ENCODE measurements around the gene MBNL2.

The MBNL2 gene

GRCh38 chr13:97219226-97219625 lies 2.9 kb upstream of the MBNL2 start:
- Histone ChIP-seq H3K4me1 (ENCODE audit: insufficient read depth, low read length) (peaks cover 17% of the 10 kb centered on the region), H3K4me3 (ENCODE audit: low read length) (no peak overlapping the region), H2AFZ (ENCODE audit: low read depth, low read length) (no peak overlapping the region), H3K9me3 (ENCODE audit: low read length) (no peaks in the 10 kb centered on the region), H3K27me3 (ENCODE audit: insufficient read depth, low read length) (no peaks in the 10 kb centered on the region), H3K36me3 (ENCODE audit: insufficient read depth, low read length) (no peaks in the 10 kb centered on the region)

DNA sequence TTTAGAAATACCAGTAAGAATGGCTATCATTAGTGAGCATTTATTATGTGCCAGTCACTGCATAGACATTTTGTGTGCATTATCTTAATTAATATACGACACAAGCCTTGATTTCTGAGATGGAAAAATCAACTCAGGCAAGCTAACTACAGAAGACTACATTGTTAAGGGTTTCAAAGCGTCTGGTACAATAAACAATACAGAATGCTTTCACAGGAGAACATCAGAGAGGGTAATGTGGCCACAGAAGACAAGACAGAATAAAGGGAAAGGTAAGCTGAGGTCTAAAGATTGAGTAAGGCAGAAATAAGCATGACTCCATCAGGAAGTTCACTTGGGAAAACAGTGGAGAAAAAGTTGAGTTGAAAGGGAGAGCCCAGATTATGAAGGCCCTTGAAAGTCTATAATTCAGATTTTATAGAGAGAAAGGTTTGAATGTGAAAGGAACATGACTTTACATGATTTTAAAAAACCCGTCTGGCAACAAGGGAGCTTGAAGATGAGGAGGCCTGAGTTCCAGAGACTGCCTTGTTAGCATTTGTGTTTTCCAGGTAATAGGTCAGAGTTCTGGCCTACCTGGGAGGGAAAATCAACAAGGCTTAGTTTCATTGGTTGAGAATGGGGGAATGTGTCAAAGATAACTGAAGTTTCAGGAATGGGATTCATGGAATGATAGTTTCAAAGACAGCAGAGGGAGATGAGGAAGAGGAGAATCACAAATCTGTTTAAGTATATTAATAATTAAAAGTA lies 1.8 kb upstream of the MBNL2 start:
- Histone ChIP-seq H3K4me1 (ENCODE audit: insufficient read depth, low read length) (peaks cover 28% of the 10 kb centered on the region), H3K27me3 (ENCODE audit: insufficient read depth, low read length) (no peaks in the 10 kb centered on the region), H3K4me3 (ENCODE audit: low read length) (no peak overlapping the region), H3K9me3 (ENCODE audit: low read length) (no peaks in the 10 kb centered on the region), H3K36me3 (ENCODE audit: insufficient read depth, low read length) (no peaks in the 10 kb centered on the region), H2AFZ (ENCODE audit: low read depth, low read length) (no peak overlapping the region)

DNA sequence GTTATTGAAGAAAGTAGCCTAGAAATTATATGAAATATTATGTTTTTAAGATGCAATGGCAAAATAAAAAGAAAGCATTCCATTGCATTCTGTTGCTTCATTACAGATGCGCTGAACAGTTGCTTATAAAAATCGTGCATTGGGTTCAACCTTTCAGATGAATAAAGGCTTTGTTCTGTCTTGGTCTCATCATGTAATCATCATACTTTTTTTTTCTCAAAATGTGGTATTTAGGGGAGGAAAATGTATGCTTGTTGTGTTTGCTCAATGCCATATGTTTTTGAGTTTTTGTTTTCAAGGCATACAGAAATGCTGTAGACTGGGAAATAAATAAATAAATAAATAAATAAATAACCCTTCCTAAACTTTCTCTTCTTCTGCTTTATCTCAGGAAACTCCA lies 1.1 kb upstream of the MBNL2 start:
- peaks cover 33% of the 10 kb centered on the region for H3K4me1 ChIP-seq (ENCODE audit: insufficient read depth, low read length)
- no peak overlapping the region for H3K4me3 ChIP-seq (ENCODE audit: low read length)
- H3K36me3 ChIP-seq (ENCODE audit: insufficient read depth, low read length), result no peaks in the 10 kb centered on the region
- H3K27me3 ChIP-seq (ENCODE audit: insufficient read depth, low read length), result no peaks in the 10 kb centered on the region
- H2AFZ ChIP-seq (ENCODE audit: low read depth, low read length), result no peak overlapping the region
- H3K9me3 ChIP-seq (ENCODE audit: low read length), result no peaks in the 10 kb centered on the region

GRCh38 chr13:97221466-97221865 lies 667 bp upstream of the MBNL2 start:
- Histone ChIP-seq H2AFZ (ENCODE audit: low read depth, low read length) (peak overlapping the region; percentile 87), H3K4me3 (ENCODE audit: low read length) (peak overlapping the region; percentile 81), H3K4me1 (ENCODE audit: insufficient read depth, low read length) (peaks cover 36% of the 10 kb centered on the region), H3K27me3 (ENCODE audit: insufficient read depth, low read length) (no peaks in the 10 kb centered on the region), H3K36me3 (ENCODE audit: insufficient read depth, low read length) (no peaks in the 10 kb centered on the region), H3K9me3 (ENCODE audit: low read length) (no peaks in the 10 kb centered on the region)

- Histone ChIP-seq H3K4me3 (ENCODE audit: low read length) (peak overlapping the region; percentile 81), H3K9me3 (ENCODE audit: low read length) (no peaks in the 10 kb centered on the region), H2AFZ (ENCODE audit: low read depth, low read length) (peak overlapping the region; percentile 30), H3K27me3 (ENCODE audit: insufficient read depth, low read length) (no peaks in the 10 kb centered on the region), H3K4me1 (ENCODE audit: insufficient read depth, low read length) (peaks cover 45% of the 10 kb centered on the region), H3K36me3 (ENCODE audit: insufficient read depth, low read length) (no peaks in the 10 kb centered on the region)
Measured at GRCh38 chr13:97223037-97223710, 1.0 kb downstream of the MBNL2 start.

DNA sequence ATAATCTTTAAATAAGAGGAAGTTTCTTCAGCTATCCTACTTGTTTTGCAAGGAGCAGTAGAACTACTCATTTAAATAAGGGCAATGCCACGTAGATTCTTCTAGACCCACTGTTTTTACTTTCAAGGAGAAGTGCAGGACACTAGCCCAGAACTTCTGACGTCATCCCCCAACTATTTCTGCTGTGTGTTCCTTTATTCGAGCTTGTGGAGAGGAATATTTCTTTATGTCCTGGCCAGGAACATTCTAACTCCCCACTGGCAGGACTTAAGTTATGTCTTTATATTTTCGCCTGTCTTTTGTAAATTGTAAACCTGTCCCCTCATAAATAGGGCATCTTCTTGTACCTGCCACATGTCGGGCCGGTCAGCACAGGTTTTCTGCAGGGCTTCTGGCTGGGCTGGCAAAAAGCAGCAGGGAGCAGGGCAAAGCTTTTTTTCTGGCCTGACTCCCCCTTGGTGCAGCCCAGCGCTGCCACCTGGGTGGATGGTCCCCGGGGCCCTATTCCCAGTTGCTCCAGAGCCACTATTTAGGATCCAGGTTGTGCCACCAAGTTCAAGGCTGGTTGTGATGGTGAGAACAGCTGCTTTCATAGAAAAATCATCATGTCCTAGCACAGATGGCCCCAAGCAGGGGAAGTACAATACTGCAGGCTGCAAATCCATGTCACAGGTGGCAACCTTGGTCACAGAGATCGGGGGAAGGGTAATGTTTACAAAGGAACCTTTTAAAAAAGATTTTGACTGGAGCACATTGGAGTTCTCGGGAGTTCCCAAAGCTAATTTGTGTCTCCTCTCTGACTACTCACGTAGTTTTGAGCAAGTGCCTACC lies 1.8 kb downstream of the MBNL2 start:
- Histone ChIP-seq H3K36me3 (ENCODE audit: insufficient read depth, low read length) (no peaks in the 10 kb centered on the region), H2AFZ (ENCODE audit: low read depth, low read length) (peak overlapping the region; percentile 30), H3K27me3 (ENCODE audit: insufficient read depth, low read length) (no peaks in the 10 kb centered on the region), H3K4me3 (ENCODE audit: low read length) (peak overlapping the region; percentile 81), H3K9me3 (ENCODE audit: low read length) (no peaks in the 10 kb centered on the region), H3K4me1 (ENCODE audit: insufficient read depth, low read length) (peaks cover 45% of the 10 kb centered on the region)

DNA sequence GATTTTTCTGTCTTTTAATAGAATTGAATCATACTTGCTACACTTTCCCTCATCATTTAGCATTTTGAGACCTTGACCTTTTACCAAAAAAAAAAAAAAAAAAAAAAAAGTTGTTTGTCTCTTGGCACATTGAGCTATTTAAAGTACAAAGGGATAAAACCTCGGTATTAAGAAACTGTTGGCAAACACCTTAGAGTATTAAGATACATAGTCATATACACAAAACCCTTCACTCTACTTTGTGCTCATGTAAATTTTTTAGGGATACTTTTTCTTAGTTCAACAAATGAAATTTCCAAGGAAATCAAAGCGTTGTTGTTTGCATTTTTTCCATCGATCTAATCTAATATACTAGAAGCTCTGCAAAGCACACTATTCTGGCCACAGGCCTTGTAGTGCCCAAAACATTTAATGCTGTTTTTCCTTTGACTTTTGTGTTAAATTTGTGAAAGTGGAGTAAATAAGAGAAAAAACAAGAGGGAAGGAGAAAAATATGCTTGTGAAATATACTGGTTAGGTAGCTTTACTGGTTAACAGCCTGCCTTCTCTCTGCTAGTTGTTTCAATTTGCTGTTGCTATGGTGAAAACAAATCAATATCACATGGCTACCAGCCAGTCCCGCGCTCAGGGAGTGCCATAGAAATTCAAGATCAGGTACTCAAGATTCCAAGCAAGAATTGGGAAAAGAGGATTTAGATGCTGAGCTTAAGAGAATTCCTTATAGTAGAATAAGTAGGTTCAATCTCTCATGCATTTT lies 2.6 kb downstream of the MBNL2 start:
- no peaks in the 10 kb centered on the region for H3K9me3 ChIP-seq (ENCODE audit: low read length)
- peak overlapping the region; percentile 81 for H3K4me3 ChIP-seq (ENCODE audit: low read length)
- no peaks in the 10 kb centered on the region for H3K27me3 ChIP-seq (ENCODE audit: insufficient read depth, low read length)
- H3K4me1 ChIP-seq (ENCODE audit: insufficient read depth, low read length), result peaks cover 45% of the 10 kb centered on the region
- no peaks in the 10 kb centered on the region for H3K36me3 ChIP-seq (ENCODE audit: insufficient read depth, low read length)
- no peak overlapping the region for H2AFZ ChIP-seq (ENCODE audit: low read depth, low read length)

DNA sequence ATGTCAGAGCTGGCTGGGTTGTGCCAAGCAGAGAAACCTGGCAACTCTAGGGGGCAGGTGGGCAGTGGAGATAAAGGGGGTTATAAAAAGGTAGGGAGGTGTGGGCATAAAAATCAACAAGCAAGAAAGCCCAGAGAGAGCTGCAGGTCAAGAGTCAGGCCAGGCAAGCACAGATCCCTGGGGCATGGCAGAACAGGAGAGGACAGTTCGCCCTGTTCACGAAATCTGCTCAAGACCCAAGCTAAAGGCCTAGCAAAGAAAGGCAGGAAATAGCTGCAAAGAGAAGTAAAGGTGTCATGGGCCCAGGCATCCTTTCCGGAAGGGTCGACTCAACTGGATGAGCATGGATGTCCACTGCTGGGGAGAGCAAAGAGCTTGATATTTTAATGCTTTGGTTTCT lies 3.4 kb downstream of the MBNL2 start:
- H3K9me3 ChIP-seq (ENCODE audit: low read length), result peaks cover 3% of the 10 kb centered on the region
- no peaks in the 10 kb centered on the region for H3K36me3 ChIP-seq (ENCODE audit: insufficient read depth, low read length)
- H2AFZ ChIP-seq (ENCODE audit: low read depth, low read length), result no peak overlapping the region
- H3K27me3 ChIP-seq (ENCODE audit: insufficient read depth, low read length), result no peaks in the 10 kb centered on the region
- H3K4me3 ChIP-seq (ENCODE audit: low read length), result peak overlapping the region; percentile 81
- peaks cover 43% of the 10 kb centered on the region for H3K4me1 ChIP-seq (ENCODE audit: insufficient read depth, low read length)

GRCh38 chr13:97226013-97226412 lies 3.9 kb downstream of the MBNL2 start:
- Histone ChIP-seq H3K36me3 (ENCODE audit: insufficient read depth, low read length) (no peaks in the 10 kb centered on the region), H3K27me3 (ENCODE audit: insufficient read depth, low read length) (no peaks in the 10 kb centered on the region), H3K9me3 (ENCODE audit: low read length) (peaks cover 3% of the 10 kb centered on the region), H3K4me1 (ENCODE audit: insufficient read depth, low read length) (peaks cover 41% of the 10 kb centered on the region), H3K4me3 (ENCODE audit: low read length) (no peak overlapping the region), H2AFZ (ENCODE audit: low read depth, low read length) (no peak overlapping the region)

- Histone ChIP-seq H2AFZ (ENCODE audit: low read depth, low read length) (no peak overlapping the region), H3K36me3 (ENCODE audit: insufficient read depth, low read length) (no peaks in the 10 kb centered on the region), H3K27me3 (ENCODE audit: insufficient read depth, low read length) (no peaks in the 10 kb centered on the region), H3K4me3 (ENCODE audit: low read length) (no peak overlapping the region), H3K4me1 (ENCODE audit: insufficient read depth, low read length) (peaks cover 32% of the 10 kb centered on the region), H3K9me3 (ENCODE audit: low read length) (peaks cover 3% of the 10 kb centered on the region)
Measured at GRCh38 chr13:97226788-97227627, 4.9 kb downstream of the MBNL2 start.

GRCh38 chr13:97228850-97229521 lies 6.9 kb downstream of the MBNL2 start:
- Histone ChIP-seq H3K36me3 (ENCODE audit: insufficient read depth, low read length) (no peaks in the 10 kb centered on the region), H2AFZ (ENCODE audit: low read depth, low read length) (no peak overlapping the region), H3K9me3 (ENCODE audit: low read length) (peaks cover 5% of the 10 kb centered on the region), H3K27me3 (ENCODE audit: insufficient read depth, low read length) (no peaks in the 10 kb centered on the region), H3K4me1 (ENCODE audit: insufficient read depth, low read length) (peaks cover 30% of the 10 kb centered on the region), H3K4me3 (ENCODE audit: low read length) (no peak overlapping the region)

All from neuron (in vitro differentiated cells).